ENCODE data around the gene SULT6B1.
A peak's percentile ranks its signal among the peaks of the same experiment; 100 is the strongest.

The SULT6B1 gene

DNA sequence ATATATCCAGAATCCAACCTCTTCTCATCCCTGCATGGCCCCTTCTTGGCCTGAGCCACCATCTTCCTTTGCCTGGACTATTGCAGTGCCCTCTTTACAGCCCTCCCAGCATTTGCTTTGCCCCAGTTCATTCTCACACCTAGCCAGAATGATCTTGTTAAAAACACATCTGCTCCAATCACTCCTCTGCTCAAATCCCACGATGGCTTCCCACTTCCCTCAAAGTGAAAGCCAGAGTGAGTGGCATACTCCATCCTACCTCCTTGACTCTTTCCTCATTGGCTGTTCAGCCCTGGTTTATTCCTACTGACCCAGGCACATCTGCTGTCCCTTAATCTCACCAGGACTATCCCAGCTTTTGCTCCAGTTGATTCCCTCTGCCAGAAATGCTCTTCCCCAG is 14.7 kb downstream of the SULT6B1 start:
- Histone ChIP-seq H3K27ac (ENCODE audit: low read depth, low read length) (no peak overlapping the region), H3K4me3 (ENCODE audit: low read depth, low read length) (no peak overlapping the region), H3K9me3 (ENCODE audit: control insufficient read depth, insufficient read depth, low read length) (no peaks in the 10 kb centered on the region), H3K4me1 (ENCODE audit: control insufficient read depth, insufficient read depth, low read length) (no peaks in the 10 kb centered on the region), H3K9ac (ENCODE audit: low read depth, low read length) (no peak overlapping the region), H3K27me3 (ENCODE audit: control insufficient read depth, insufficient read depth, low read length) (no peaks in the 10 kb centered on the region), H3K36me3 (ENCODE audit: control insufficient read depth, insufficient read depth, low read length) (no peaks in the 10 kb centered on the region)

DNA sequence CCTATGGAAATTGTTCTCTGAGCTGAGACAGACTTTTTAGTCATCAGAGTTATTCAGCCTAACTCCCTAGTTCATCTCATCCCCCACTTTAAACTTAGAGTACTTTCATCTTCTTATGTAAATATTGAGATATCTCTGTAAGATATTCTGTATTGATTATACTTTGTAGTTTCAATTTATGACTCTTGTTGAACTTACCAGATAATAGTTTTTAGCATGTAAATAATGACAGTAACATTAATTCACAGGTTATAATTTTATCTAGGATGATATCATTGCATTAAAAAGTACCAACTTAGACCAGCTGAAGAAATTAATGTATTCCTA is 16.9 kb downstream of the SULT6B1 start:
- H3K27ac ChIP-seq (ENCODE audit: low read depth, low read length) = no peak overlapping the region
- H3K9me3 ChIP-seq (ENCODE audit: control insufficient read depth, insufficient read depth, low read length) = no peaks in the 10 kb centered on the region
- no peak overlapping the region for H3K9ac ChIP-seq (ENCODE audit: low read depth, low read length)
- no peaks in the 10 kb centered on the region for H3K4me1 ChIP-seq (ENCODE audit: control insufficient read depth, insufficient read depth, low read length)
- no peak overlapping the region for H3K4me3 ChIP-seq (ENCODE audit: low read depth, low read length)
- H3K36me3 ChIP-seq (ENCODE audit: control insufficient read depth, insufficient read depth, low read length) = no peaks in the 10 kb centered on the region
- H3K27me3 ChIP-seq (ENCODE audit: control insufficient read depth, insufficient read depth, low read length) = no peaks in the 10 kb centered on the region

DNA sequence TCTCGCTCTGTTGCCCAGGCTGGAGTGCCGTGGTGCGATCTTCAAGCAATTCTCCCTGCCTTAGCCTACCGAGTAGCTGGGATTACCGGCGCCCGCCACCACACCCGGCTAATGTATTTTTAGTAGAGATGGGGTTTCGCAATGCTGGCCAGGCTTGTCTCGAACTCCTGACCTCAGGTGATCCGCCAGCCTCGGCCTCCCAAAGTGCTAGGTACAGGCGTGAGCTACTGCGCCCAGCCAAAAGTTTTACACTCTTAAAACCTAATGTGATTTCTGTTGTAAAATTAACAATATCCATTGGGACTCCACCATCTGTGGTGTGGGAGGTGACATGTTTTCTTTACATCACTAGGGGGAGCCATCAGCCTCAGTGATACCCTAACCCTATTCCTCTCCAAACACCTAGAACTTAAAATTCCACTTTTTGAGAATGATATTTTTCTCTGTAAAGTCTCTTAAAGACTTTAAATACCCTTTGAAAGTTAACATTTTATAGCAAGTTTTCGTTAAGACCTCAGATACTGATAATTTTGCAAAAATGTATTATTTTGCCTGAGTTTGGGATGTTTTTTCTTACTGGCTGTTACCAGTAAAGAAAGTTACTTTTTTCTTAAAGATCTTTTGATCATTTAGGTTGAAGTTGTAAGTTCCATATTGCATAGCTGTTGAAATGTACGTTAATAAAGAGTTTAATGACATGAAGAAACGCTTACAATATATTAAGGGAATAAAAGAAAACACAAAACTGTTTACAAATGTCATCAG is 20.1 kb downstream of the SULT6B1 start:
- no peaks in the 10 kb centered on the region; the same call in 1 of the 2 replicates for H3K9me3 ChIP-seq (ENCODE audit: control insufficient read depth, insufficient read depth, low read length)
- H3K27me3 ChIP-seq (ENCODE audit: control insufficient read depth, insufficient read depth, low read length) = no peaks in the 10 kb centered on the region
- H3K27ac ChIP-seq (ENCODE audit: low read depth, low read length) = no peak overlapping the region

DNA sequence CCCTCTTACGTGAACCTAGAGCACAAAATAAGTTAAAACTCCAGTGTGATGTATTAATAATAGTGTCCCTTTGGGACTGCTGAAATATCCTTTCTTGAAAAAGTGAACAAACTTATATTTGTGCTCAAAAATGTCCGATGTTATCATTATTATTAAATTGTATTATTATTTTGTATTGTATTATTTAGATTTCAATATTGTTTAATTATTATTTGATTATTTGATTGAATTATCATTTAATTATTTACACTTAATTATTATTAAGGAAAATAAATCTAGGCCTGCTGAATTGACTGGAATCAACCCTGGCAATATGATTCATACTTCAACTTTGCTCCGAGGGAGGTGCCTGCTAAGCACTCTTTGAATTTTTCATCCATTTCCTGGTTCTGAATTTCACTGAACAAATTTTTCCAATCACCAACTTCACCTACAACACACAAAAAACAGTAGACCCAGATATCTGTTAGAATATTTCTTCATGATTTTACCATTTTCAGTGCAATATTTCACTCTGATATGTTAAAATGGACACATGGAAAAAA is 20.8 kb downstream of the SULT6B1 start:
- no peak overlapping the region for H3K9ac ChIP-seq (ENCODE audit: low read depth, low read length)
- no peak overlapping the region for H3K27ac ChIP-seq (ENCODE audit: low read depth, low read length)

More for the DNA sequence above, 20.1 kb downstream of the SULT6B1 start:
- H3K4me1 ChIP-seq (ENCODE audit: control insufficient read depth, insufficient read depth, low read length) = no peaks in the 10 kb centered on the region
- no peak overlapping the region for H3K4me3 ChIP-seq (ENCODE audit: low read depth, low read length)
- H3K36me3 ChIP-seq (ENCODE audit: control insufficient read depth, insufficient read depth, low read length) = no peaks in the 10 kb centered on the region
- no peak overlapping the region for H3K9ac ChIP-seq (ENCODE audit: low read depth, low read length)

DNA sequence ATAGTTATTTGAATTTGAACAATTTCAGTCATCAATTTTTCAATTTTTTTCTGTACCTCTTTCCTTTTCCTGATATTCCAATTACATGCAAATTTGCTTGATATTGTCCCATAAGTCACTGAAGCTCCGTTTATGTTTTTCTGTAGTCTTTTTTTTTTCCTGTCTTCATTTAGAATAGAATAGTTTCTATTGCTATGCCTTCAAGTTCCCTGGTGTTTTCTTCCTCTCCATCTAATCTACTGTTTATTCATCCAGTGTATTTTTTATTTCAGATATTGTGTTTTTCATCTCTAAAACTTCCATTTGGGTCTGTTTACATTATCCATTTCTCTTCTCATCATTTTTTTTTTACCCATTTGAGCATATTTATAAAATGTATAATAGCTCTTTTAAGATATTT is 23.7 kb downstream of the SULT6B1 start:
- no peak overlapping the region for H3K9ac ChIP-seq (ENCODE audit: low read depth, low read length)
- H3K27me3 ChIP-seq (ENCODE audit: control insufficient read depth, insufficient read depth, low read length) = no peaks in the 10 kb centered on the region
- H3K9me3 ChIP-seq (ENCODE audit: control insufficient read depth, insufficient read depth, low read length) = no peaks in the 10 kb centered on the region; the same call in 1 of the 2 replicates
- no peak overlapping the region for H3K27ac ChIP-seq (ENCODE audit: low read depth, low read length)
- H3K36me3 ChIP-seq (ENCODE audit: control insufficient read depth, insufficient read depth, low read length) = no peaks in the 10 kb centered on the region
- no peak overlapping the region for H3K4me3 ChIP-seq (ENCODE audit: low read depth, low read length)
- no peaks in the 10 kb centered on the region for H3K4me1 ChIP-seq (ENCODE audit: control insufficient read depth, insufficient read depth, low read length)

More for the DNA sequence above, 20.8 kb downstream of the SULT6B1 start:
- Histone ChIP-seq H3K4me3 (ENCODE audit: low read depth, low read length) (no peak overlapping the region), H3K4me1 (ENCODE audit: control insufficient read depth, insufficient read depth, low read length) (no peaks in the 10 kb centered on the region), H3K27me3 (ENCODE audit: control insufficient read depth, insufficient read depth, low read length) (no peaks in the 10 kb centered on the region), H3K9me3 (ENCODE audit: control insufficient read depth, insufficient read depth, low read length) (no peaks in the 10 kb centered on the region; the same call in 1 of the 2 replicates), H3K36me3 (ENCODE audit: control insufficient read depth, insufficient read depth, low read length) (no peaks in the 10 kb centered on the region)

DNA sequence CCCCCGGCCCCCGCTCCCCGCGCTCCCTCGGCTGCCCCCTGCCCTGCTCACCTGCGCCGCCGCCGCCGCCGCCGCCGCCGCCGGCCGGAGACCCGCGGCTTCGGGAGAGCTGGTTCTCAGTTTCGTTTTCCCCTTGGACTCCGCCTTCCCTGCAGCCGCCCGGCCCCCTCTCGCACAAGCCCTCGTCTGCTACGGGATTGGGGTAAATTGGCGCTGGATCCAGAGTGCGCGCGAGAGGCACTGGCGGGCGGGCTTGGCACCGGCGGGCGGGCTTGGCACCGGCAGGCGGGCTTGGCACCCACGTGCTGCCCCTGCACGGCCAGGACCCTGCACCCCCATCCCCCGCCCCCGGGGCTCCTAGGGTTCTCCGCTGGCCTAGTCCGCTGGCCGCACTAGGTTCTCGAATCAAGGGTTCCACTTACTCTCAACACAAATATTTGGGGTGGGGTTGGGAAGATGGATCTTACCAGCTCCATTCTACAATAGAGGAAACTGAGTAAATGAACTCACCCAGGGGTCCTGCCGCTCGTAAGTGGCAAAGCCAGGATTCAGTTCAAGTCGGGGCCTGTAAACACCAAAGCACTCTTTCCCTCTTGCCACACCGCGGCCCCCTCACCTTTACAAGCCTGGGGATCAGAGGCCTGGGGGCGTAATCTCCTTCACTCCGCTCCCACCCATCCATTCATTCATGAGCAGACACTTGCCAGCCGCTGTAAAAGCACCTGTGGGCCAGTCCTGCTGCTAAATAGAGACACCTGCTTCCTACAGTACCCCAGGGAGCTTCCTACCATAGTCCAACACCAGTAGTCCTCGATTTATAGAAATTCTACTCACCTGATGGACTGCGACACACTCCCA is 31.4 kb downstream of the SULT6B1 start, which contains the start of gene EIF2AK2:
Gene EIF2AK2 (minus strand): TSS at position 124 of the 858 bp plus-strand sequence. CDS start 9,174 bp downstream, outside the sequence.
- Histone ChIP-seq H3K36me3 (ENCODE audit: control insufficient read depth, insufficient read depth, low read length) (peaks cover 2% of the 10 kb centered on the region; the same call in 1 of the 2 replicates), H3K27ac (ENCODE audit: low read depth, low read length) (peak within 1 kb of the TSS; percentile 69), H3K9me3 (ENCODE audit: control insufficient read depth, insufficient read depth, low read length) (no peaks in the 10 kb centered on the region), H3K4me3 (ENCODE audit: low read depth, low read length) (peak within 1 kb of the TSS; percentile 86), H3K27me3 (ENCODE audit: control insufficient read depth, insufficient read depth, low read length) (no peaks in the 10 kb centered on the region), H3K4me1 (ENCODE audit: control insufficient read depth, insufficient read depth, low read length) (peaks cover 14% of the 10 kb centered on the region), H3K9ac (ENCODE audit: low read depth, low read length) (peak within 1 kb of the TSS; percentile 75)

DNA sequence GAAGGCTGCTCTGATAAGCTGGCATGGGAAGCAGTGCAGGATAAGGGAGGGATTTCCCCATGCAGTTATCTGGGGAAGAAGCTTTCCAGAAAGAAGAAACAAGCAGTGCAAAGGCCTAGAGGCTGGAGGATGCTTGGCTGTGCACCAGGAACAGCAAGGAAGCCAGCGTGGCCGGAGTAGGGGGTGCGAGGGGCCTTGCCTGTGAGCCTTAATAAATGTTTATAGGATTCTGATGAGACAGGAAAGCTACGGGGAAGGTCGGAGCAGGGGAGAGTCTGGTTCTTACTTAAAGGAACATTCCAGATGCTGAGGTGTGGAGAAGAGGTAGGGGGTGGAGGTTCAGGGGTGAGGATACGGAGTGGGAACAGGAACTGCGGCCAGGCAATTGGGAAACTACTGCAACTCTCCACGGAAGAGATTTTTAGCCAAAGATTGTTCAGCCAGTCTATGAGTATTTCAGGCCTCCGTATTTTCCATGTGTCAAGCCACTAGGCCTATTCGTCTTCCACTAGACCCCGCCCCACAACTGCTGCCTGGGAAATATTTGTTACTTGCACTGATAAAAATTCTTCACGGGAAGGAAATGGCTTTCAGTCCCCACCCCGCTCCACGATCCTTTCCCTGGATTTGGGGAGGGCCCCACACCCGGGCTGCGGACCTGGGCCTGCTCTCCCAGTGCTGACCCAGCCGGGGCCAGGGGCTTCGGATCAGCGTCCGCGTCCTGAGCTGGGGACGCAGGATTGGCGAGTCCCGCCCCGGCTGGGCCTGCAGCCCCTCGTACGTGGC is 32.2 kb downstream of the SULT6B1 start:
- H3K4me1 ChIP-seq (ENCODE audit: control insufficient read depth, insufficient read depth, low read length) = peaks cover 17% of the 10 kb centered on the region
- H3K27ac ChIP-seq (ENCODE audit: low read depth, low read length) = peak overlapping the region; percentile 69
- no peaks in the 10 kb centered on the region for H3K27me3 ChIP-seq (ENCODE audit: control insufficient read depth, insufficient read depth, low read length)
- H3K4me3 ChIP-seq (ENCODE audit: low read depth, low read length) = peak overlapping the region; percentile 86
- H3K9ac ChIP-seq (ENCODE audit: low read depth, low read length) = peak overlapping the region; percentile 75
- no peaks in the 10 kb centered on the region for H3K9me3 ChIP-seq (ENCODE audit: control insufficient read depth, insufficient read depth, low read length)
- peaks cover 2% of the 10 kb centered on the region; the same call in 1 of the 2 replicates for H3K36me3 ChIP-seq (ENCODE audit: control insufficient read depth, insufficient read depth, low read length)

- Histone ChIP-seq H3K4me3 (ENCODE audit: low read depth, low read length) (no peak overlapping the region), H3K27ac (ENCODE audit: low read depth, low read length) (no peak overlapping the region), H3K9ac (ENCODE audit: low read depth, low read length) (no peak overlapping the region)
Measured at GRCh38 chr2:37154785-37155184, 33.7 kb downstream of the SULT6B1 start.

DNA sequence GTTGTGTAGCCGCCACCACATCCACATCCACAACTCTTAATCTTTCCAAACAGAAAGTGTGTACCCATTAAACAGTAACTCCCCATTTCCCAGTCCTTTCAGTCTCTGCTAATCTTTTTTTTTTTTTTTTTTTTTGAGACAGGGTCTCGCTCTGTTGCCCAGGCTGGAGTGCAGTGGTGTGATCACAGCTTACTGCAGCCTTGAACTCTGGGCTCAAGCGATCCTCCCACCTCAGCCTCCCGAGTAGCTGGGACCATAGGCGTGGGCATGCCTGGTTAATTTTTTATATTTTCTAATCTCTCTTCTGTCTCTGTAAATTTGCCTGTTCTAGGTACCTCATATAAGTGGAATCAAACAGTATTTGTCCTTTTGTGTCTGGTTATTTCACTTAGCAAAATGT is 35.2 kb downstream of the SULT6B1 start:
- Histone ChIP-seq H3K9ac (ENCODE audit: low read depth, low read length) (no peak overlapping the region), H3K27me3 (ENCODE audit: control insufficient read depth, insufficient read depth, low read length) (no peaks in the 10 kb centered on the region), H3K27ac (ENCODE audit: low read depth, low read length) (no peak overlapping the region), H3K9me3 (ENCODE audit: control insufficient read depth, insufficient read depth, low read length) (no peaks in the 10 kb centered on the region), H3K4me3 (ENCODE audit: low read depth, low read length) (no peak overlapping the region), H3K36me3 (ENCODE audit: control insufficient read depth, insufficient read depth, low read length) (peaks cover 7% of the 10 kb centered on the region; the same call in 1 of the 2 replicates), H3K4me1 (ENCODE audit: control insufficient read depth, insufficient read depth, low read length) (peaks cover 17% of the 10 kb centered on the region)

More at GRCh38 chr2:37154785-37155184, 33.7 kb downstream of the SULT6B1 start:
- H3K36me3 ChIP-seq (ENCODE audit: control insufficient read depth, insufficient read depth, low read length) = peaks cover 2% of the 10 kb centered on the region; the same call in 1 of the 2 replicates
- no peaks in the 10 kb centered on the region for H3K27me3 ChIP-seq (ENCODE audit: control insufficient read depth, insufficient read depth, low read length)
- peaks cover 20% of the 10 kb centered on the region for H3K4me1 ChIP-seq (ENCODE audit: control insufficient read depth, insufficient read depth, low read length)
- no peaks in the 10 kb centered on the region for H3K9me3 ChIP-seq (ENCODE audit: control insufficient read depth, insufficient read depth, low read length)

- H3K36me3 ChIP-seq (ENCODE audit: control insufficient read depth, insufficient read depth, low read length) = peaks cover 34% of the 10 kb centered on the region
- no peak overlapping the region for H3K4me3 ChIP-seq (ENCODE audit: low read depth, low read length)
- H3K9ac ChIP-seq (ENCODE audit: low read depth, low read length) = no peak overlapping the region
- peaks cover 6% of the 10 kb centered on the region; the same call in 1 of the 2 replicates for H3K4me1 ChIP-seq (ENCODE audit: control insufficient read depth, insufficient read depth, low read length)
- H3K27me3 ChIP-seq (ENCODE audit: control insufficient read depth, insufficient read depth, low read length) = no peaks in the 10 kb centered on the region
- no peak overlapping the region for H3K27ac ChIP-seq (ENCODE audit: low read depth, low read length)
- H3K9me3 ChIP-seq (ENCODE audit: control insufficient read depth, insufficient read depth, low read length) = no peaks in the 10 kb centered on the region
Measured at GRCh38 chr2:37149626-37150322, 38.7 kb downstream of the SULT6B1 start.

All from HUES48 (cell line).